HEK293T (cell line): ENCODE results near the gene SMAD3.

Experiments
- ARNT ChIP-seq: fragments of 450-650 bp; IDR thresholded peaks from 2 replicates; pipeline ENCODE4 v1.6.1; 2017; ENCODE audit warnings: mild to moderate bottlenecking
- BHLHE40 ChIP-seq: fragments of 450-650 bp; IDR thresholded peaks from 2 replicates; pipeline ENCODE4 v1.6.1; 2016; ENCODE audit warnings: mild to moderate bottlenecking, moderate library complexity, borderline replicate concordance
- ELF4 ChIP-seq: fragments of 450-650 bp; IDR thresholded peaks from 2 replicates; pipeline ENCODE4 v1.6.1; 2017; ENCODE audit warnings: antibody characterized with exemption
- FOXA1 ChIP-seq: fragments of 450-650 bp; IDR thresholded peaks from 2 replicates; pipeline ENCODE4 v1.6.1; 2016; ENCODE audit warnings: mild to moderate bottlenecking
- FOXM1 ChIP-seq: fragments of 450-650 bp; IDR thresholded peaks from 2 replicates; pipeline ENCODE4 v1.6.1; 2017; ENCODE audit warnings: mild to moderate bottlenecking, borderline replicate concordance
- HDGF ChIP-seq: fragments of 450-650 bp; IDR thresholded peaks from 2 replicates; pipeline ENCODE4 v1.6.1; 2017; ENCODE audit warnings: antibody characterized with exemption, borderline replicate concordance
- L3MBTL2 ChIP-seq: fragments of 450-650 bp; conservative IDR thresholded peaks from 2 replicates; pipeline ENCODE4 v1.6.1; 2016; ENCODE audit warnings: mild to moderate bottlenecking
- LEF1 ChIP-seq: fragments of 450-650 bp; IDR thresholded peaks from 2 replicates; pipeline ENCODE4 v1.6.1; 2017; ENCODE audit warnings: mild to moderate bottlenecking, borderline replicate concordance
- NFRKB ChIP-seq: fragments of 450-650 bp; IDR thresholded peaks from 2 replicates; pipeline ENCODE4 v1.6.1; 2016; ENCODE audit warnings: mild to moderate bottlenecking, moderate library complexity
- SP1 ChIP-seq: fragments of 450-650 bp; IDR thresholded peaks from 2 replicates; pipeline ENCODE4 v1.6.1; 2017
- SUZ12 ChIP-seq: fragments of 450-650 bp; IDR thresholded peaks from 2 replicates; pipeline ENCODE4 v1.6.1; 2016; ENCODE audit warnings: mild to moderate bottlenecking
- TARDBP ChIP-seq: fragments of 450-650 bp; IDR thresholded peaks from 2 replicates; pipeline ENCODE4 v1.6.1; 2016
- ZNF384 ChIP-seq: fragments of 450-650 bp; IDR thresholded peaks from 2 replicates; pipeline ENCODE4 v1.6.1; 2016

DNA sequence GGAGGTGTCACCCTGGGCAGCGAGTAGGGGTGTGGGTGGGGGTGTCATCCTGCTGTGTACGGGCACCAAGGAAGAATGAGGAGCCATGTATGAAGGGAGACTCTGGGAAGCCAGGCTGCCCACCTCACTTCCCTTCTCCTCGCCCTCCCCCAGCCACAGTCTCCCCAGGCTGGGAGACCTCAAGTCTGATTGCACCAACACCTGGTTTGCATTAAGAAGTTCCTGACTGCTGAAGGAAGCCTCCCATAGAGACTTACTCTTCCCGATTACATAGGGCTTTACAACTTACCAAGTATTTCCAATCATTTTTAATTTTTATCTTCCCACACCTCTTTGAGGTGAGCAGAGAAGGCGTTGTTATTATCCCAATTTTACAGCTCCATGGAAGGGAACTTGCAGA lies 29.5 kb upstream of the SMAD3 start:
- TF ChIP-seq SP1 = no peak
- no peak for TF ChIP-seq BHLHE40
- TF ChIP-seq NFRKB = no peak
- TF ChIP-seq FOXM1 = no peak
- TF ChIP-seq HDGF = no peak
- TF ChIP-seq SUZ12 = no peak
- TF ChIP-seq ELF4 = no peak
- no peak for TF ChIP-seq TARDBP
- no peak for TF ChIP-seq ARNT
- TF ChIP-seq FOXA1 = no peak
- TF ChIP-seq ZNF384 = no peak
- no peak for TF ChIP-seq L3MBTL2
- no peak for TF ChIP-seq LEF1
